HCT116 (cell line): Measurements from ENCODE around the gene DAAM1. TPM values are rescaled to one million over a fixed set of nuclear protein-coding genes. Genes with fewer than 3 reads are reported as not detected.

Source experiments
- ATAC-seq: fragments of 200-7000 bp; cut with Tn5 transposase; 2 replicates; pipeline ENCODE4 v1.9.1; 2020; ENCODE audit warnings: mild to moderate bottlenecking, moderate library complexity
- BruUV-seq: library from RNA; stranded (reverse); fragments of 400-500 nt; replicated peaks from 2 replicates; lab custom pipeline; 2021; lab: Mats Ljungman, UMichigan
- CTCF ChIA-PET: fragments of 300-600 bp; sonication (Branson Sonifier 250); formaldehyde crosslinking; loops from one replicate; lab custom pipeline; 2021; ENCODE audit warnings: antibody characterized with exemption; lab: Charles Lee
- POLR2A ChIA-PET: fragments of 300-600, 350-600 bp; sonication (Branson Sonifier 250); formaldehyde crosslinking; loops from one replicate; lab custom pipeline; 2021; ENCODE audit warnings: antibody characterized with exemption; lab: Charles Lee
- RAD21 ChIA-PET, 2 experiments: fragments of 300-600 bp; sonication (Branson Sonifier 250); formaldehyde crosslinking; loops; one replicate each; lab custom pipeline; 2023; ENCODE audit warnings: low total read pairs in 2 of 2; ENCODE audit not compliant: uncharacterized antibody in 2 of 2, unreplicated experiment in 2 of 2, low non-redundant PET in 1 of 2; lab: Charles Lee
- DNase-seq: peaks from one replicate; pipeline ENCODE4 v3.0.0-alpha.2; 2010; ENCODE audit warnings: low read depth, low spot score
- H2AFZ ChIP-seq: fragments of 200-600 bp; shearing (Covaris generic), sonication (generic); 2 replicates; pipeline ENCODE4 v1.6.1; 2017; ENCODE audit warnings: low read depth, mixed run types, mixed read lengths, antibody characterized with exemption, low read length; ENCODE audit not compliant: poor library complexity, severe bottlenecking
- H3K27ac ChIP-seq: 2 replicates; pipeline ENCODE4 v1.5.1; 2012; ENCODE audit warnings: low read depth, low read length
- H3K27me3 ChIP-seq: fragments of 200-600 bp; sonication (generic); 2 replicates; pipeline ENCODE4 v1.6.1; 2016; ENCODE audit warnings: mixed run types, low read length, mixed read lengths; ENCODE audit not compliant: insufficient read depth
- H3K36me3 ChIP-seq, 2 experiments: fragments of 200-500 bp in 1 of 2; fragments of 200-600 bp in 1 of 2; sonication (Bioruptor generic) in 1 of 2; sonication (generic) in 1 of 2; 2 replicates each; pipeline versions ENCODE4 v1.5.1 to v1.6.1; 2014 to 2016; ENCODE audit warnings: low read length in 2 of 2, inconsistent platforms in 1 of 2, mixed read lengths in 1 of 2, mixed run types in 1 of 2; ENCODE audit not compliant: insufficient read depth in 2 of 2, control insufficient read depth in 1 of 2
- H3K4me1 ChIP-seq, 2 experiments: fragments of 200-600 bp in 1 of 2; sonication (generic) in 1 of 2; 2 replicates each; pipeline versions ENCODE4 v1.5.1 to v1.6.1; 2012 to 2017; ENCODE audit warnings: low read length in 2 of 2, inconsistent platforms in 1 of 2, mild to moderate bottlenecking in 1 of 2, mixed read lengths in 1 of 2, mixed run types in 1 of 2, moderate library complexity in 1 of 2; ENCODE audit not compliant: insufficient read depth in 2 of 2, control insufficient read depth in 1 of 2
- H3K4me2 ChIP-seq: fragments of 200-600 bp; sonication (generic); 2 replicates; pipeline ENCODE4 v1.6.1; 2017; ENCODE audit warnings: mixed run types, low read length, mixed read lengths
- H3K4me3 ChIP-seq, 2 experiments: fragments of 200-600 bp in 1 of 2; sonication (generic) in 1 of 2; replicated peaks in 1 of 2; 2 replicates each; pipeline ENCODE4 v1.5.1; 2011 to 2016; ENCODE audit warnings: low read length in 2 of 2, control low read depth in 1 of 2, low read depth in 1 of 2, mild to moderate bottlenecking in 1 of 2, mixed read lengths in 1 of 2, mixed run types in 1 of 2
- H3K79me2 ChIP-seq: fragments of 200-600 bp; sonication (generic); 2 replicates; pipeline ENCODE4 v1.6.1; 2017; ENCODE audit warnings: mild to moderate bottlenecking, mixed run types, low read length, moderate library complexity, mixed read lengths; ENCODE audit not compliant: insufficient read depth
- H3K9ac ChIP-seq: fragments of 200-600 bp; sonication (generic); 2 replicates; pipeline ENCODE4 v1.6.1; 2016; ENCODE audit warnings: low read length, mixed read lengths
- H3K9me2 ChIP-seq: fragments of 200-600 bp; sonication (generic), shearing (Covaris generic); 2 replicates; pipeline ENCODE4 v1.6.1; 2017; ENCODE audit warnings: mixed run types, mild to moderate bottlenecking, moderate library complexity; ENCODE audit not compliant: insufficient read depth
- H3K9me3 ChIP-seq, 2 experiments: fragments of 200-500 bp in 1 of 2; fragments of 200-600 bp in 1 of 2; sonication (Bioruptor generic) in 1 of 2; sonication (generic) in 1 of 2; 2 replicates each; pipeline ENCODE4 v1.6.1; 2014 to 2017; ENCODE audit warnings: low read length in 2 of 2, mixed read lengths in 2 of 2, inconsistent platforms in 1 of 2, low read depth in 1 of 2, mild to moderate bottlenecking in 1 of 2, mixed run types in 1 of 2, moderate library complexity in 1 of 2; ENCODE audit not compliant: control insufficient read depth in 1 of 2, insufficient read depth in 1 of 2
- H4K20me1 ChIP-seq: fragments of 200-600 bp; sonication (generic), shearing (Covaris generic); 2 replicates; pipeline ENCODE4 v1.6.1; 2017; ENCODE audit warnings: mixed run types, mild to moderate bottlenecking, moderate library complexity; ENCODE audit not compliant: insufficient read depth
- CEBPB ChIP-seq: IDR thresholded peaks from 2 replicates; pipeline ENCODE4 v1.6.1; 2012; ENCODE audit warnings: low read depth
- EZH2phosphoT487 ChIP-seq: fragments of 200-600 bp; IDR thresholded peaks from 2 replicates; pipeline ENCODE4 v1.6.1; 2018; ENCODE audit warnings: antibody characterized with exemption, borderline replicate concordance
- FOSL1 ChIP-seq: IDR thresholded peaks from 2 replicates; pipeline ENCODE4 v1.6.1; 2012; ENCODE audit warnings: low read depth
- JUND ChIP-seq: IDR thresholded peaks from 2 replicates; pipeline ENCODE4 v1.6.1; 2012
- RAD21 ChIP-seq: IDR thresholded peaks from 2 replicates; pipeline ENCODE4 v1.6.1; 2012; ENCODE audit warnings: low read depth, mild to moderate bottlenecking
- SRF ChIP-seq: IDR thresholded peaks from 2 replicates; pipeline ENCODE4 v1.6.1; 2012; ENCODE audit warnings: low read depth
- TCF7L2 ChIP-seq: IDR thresholded peaks from 2 replicates; pipeline ENCODE4 v1.7.0; 2011; ENCODE audit warnings: borderline replicate concordance, inconsistent platforms; ENCODE audit not compliant: insufficient read depth, insufficient read length; ENCODE audit errors: extremely low read depth
- YY1 ChIP-seq: IDR thresholded peaks from 2 replicates; pipeline ENCODE4 v1.6.1; 2011; ENCODE audit warnings: low read length, low read depth, moderate library complexity, mild to moderate bottlenecking; ENCODE audit not compliant: insufficient replicate concordance; ENCODE audit errors: extremely low read depth
- ZNF274 ChIP-seq: fragments of 200-500 bp; sonication (Bioruptor generic); IDR thresholded peaks from 2 replicates; pipeline ENCODE4 v1.6.1; 2014; ENCODE audit warnings: mild to moderate bottlenecking, low read depth, low read length, inconsistent platforms
- intact Hi-C: fragments of 100-400 bp; cut with micrococcal nuclease; formaldehyde crosslinking; loops from 2 replicates; pipeline ENCODE4 v1.10.0; 2022
- total RNA-seq: library from RNA; stranded (reverse); gene quantifications from one replicate; pipeline ENCODE4 v1.2.1, GENCODE V29; 2021; ENCODE audit not compliant: unreplicated experiment
- TF ChIP-seq, protein P1 (sequence below): IDR thresholded peaks from 2 replicates; pipeline ENCODE4 v1.6.1; 2012
- TF ChIP-seq, protein P2 (sequence below): IDR thresholded peaks from 2 replicates; pipeline ENCODE4 v1.6.1; 2012; ENCODE audit warnings: low read depth

The DAAM1 gene
- total RNA-seq, 1 experiment from 2014 or later = 10.7 TPM

DNA sequence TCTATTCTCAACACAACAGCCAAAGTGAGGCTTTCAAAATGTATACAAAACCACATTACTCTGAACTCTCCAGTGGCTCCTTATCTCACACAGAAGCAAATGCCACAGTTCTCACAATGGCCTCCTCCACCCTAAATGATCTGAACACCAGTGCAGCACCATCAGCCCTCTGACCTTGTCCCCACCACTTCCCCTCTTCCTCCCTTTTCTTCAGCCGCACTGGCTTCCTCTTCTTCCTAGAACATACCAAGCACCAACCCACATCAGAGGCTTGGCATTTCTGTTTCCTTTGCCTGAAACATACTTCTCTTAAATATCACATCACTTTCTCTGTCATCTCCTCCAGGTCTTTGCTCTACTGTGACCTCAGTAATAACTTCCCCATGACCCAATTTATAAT is 210.4 kb downstream of the DAAM1 start:
- ChIA-PET CTCF (no interaction called here), RAD21 (no interaction called here), POLR2A (no interaction called here)
- H3K27ac ChIP-seq = no peak overlapping the region
- DNase-seq (no peak), ATAC-seq (no peak)
- no peak overlapping the region for H3K9ac ChIP-seq
- H3K4me2 ChIP-seq = no peak overlapping the region
- no peaks in the 10 kb centered on the region for H3K27me3 ChIP-seq
- no peaks in the 10 kb centered on the region for H3K36me3 ChIP-seq
- no peak overlapping the region for H3K4me3 ChIP-seq
- no peaks in the 10 kb centered on the region for H3K9me2 ChIP-seq
- H4K20me1 ChIP-seq = no peaks in the 10 kb centered on the region
- H3K9me3 ChIP-seq = no peaks in the 10 kb centered on the region
- H3K4me1 ChIP-seq = no peaks in the 10 kb centered on the region
- H2AFZ ChIP-seq = no peak overlapping the region
- intact Hi-C loops = no loop called here
- no TSS peak for BruUV-seq
- no peaks in the 10 kb centered on the region for H3K79me2 ChIP-seq
- TF ChIP-seq ZNF274 = no peak
- TF ChIP-seq CEBPB = no peak
- TF ChIP-seq, protein P1, sequence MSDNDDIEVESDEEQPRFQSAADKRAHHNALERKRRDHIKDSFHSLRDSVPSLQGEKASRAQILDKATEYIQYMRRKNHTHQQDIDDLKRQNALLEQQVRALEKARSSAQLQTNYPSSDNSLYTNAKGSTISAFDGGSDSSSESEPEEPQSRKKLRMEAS = no peak
- no peak for TF ChIP-seq SRF
- TF ChIP-seq JUND = no peak
- TF ChIP-seq FOSL1 = no peak
- TF ChIP-seq YY1 = no peak
- TF ChIP-seq TCF7L2 = no peak
- TF ChIP-seq, protein P2, sequence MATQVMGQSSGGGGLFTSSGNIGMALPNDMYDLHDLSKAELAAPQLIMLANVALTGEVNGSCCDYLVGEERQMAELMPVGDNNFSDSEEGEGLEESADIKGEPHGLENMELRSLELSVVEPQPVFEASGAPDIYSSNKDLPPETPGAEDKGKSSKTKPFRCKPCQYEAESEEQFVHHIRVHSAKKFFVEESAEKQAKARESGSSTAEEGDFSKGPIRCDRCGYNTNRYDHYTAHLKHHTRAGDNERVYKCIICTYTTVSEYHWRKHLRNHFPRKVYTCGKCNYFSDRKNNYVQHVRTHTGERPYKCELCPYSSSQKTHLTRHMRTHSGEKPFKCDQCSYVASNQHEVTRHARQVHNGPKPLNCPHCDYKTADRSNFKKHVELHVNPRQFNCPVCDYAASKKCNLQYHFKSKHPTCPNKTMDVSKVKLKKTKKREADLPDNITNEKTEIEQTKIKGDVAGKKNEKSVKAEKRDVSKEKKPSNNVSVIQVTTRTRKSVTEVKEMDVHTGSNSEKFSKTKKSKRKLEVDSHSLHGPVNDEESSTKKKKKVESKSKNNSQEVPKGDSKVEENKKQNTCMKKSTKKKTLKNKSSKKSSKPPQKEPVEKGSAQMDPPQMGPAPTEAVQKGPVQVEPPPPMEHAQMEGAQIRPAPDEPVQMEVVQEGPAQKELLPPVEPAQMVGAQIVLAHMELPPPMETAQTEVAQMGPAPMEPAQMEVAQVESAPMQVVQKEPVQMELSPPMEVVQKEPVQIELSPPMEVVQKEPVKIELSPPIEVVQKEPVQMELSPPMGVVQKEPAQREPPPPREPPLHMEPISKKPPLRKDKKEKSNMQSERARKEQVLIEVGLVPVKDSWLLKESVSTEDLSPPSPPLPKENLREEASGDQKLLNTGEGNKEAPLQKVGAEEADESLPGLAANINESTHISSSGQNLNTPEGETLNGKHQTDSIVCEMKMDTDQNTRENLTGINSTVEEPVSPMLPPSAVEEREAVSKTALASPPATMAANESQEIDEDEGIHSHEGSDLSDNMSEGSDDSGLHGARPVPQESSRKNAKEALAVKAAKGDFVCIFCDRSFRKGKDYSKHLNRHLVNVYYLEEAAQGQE = no peak
- no peak for TF ChIP-seq EZH2phosphoT487
- TF ChIP-seq RAD21 = no peak
